Measurements from ENCODE around the gene VDAC1.

The VDAC1 gene

DNA sequence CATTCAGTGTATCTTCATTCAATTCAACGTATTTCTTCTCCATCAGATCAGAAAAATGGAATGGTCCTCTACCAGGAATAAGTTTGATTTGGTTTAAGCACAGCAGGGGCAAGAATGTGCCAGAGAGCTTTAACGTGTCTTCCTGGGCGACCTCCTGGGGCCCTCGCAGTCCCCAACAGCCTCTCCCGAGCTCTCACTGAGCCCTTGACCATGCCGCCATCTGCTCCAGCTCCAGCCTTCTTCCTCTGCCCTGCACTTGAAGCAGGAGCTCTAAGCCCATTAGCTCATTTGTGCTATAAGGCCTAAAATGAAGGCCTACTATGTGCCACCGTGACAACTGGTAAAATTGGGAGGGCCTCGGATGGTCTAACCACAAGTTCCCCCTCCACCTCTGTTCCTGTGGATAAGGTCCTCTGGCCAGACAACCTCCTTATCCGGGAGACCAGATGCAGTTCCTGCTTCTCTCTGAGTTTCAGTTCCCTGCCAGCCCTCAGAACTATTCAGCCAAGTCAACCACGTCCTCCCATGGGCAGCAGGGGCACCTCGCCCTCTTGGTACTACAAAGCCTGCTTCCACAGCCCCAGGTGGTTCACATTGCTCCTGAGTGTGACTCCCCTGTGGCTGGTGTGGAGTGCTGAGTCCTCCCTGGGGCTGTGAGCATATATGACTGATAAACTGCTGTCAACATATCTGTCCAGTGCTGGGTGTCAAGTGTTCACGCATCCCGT, 72.2 kb downstream of the VDAC1 start:
- Histone ChIP-seq H3K4me1 (ENCODE audit: insufficient read depth, low read length) (no peaks in the 10 kb centered on the region), H3K36me3 (ENCODE audit: insufficient read depth, low read length) (no peaks in the 10 kb centered on the region), H3K9me3 (ENCODE audit: insufficient read depth, low read length, severe bottlenecking) (no peaks in the 10 kb centered on the region), H2AFZ (ENCODE audit: low read depth, low read length) (no peak overlapping the region), H3K27ac (ENCODE audit: low read length) (no peak overlapping the region), H3K27me3 (ENCODE audit: insufficient read depth, low read length, poor library complexity) (no peaks in the 10 kb centered on the region), H3K4me3 (ENCODE audit: low read depth in 1 of 2, low read length in 2 of 2) (no peak overlapping the region), H3K9ac (ENCODE audit: low read depth, low read length) (no peak overlapping the region), H3K4me2 (ENCODE audit: insufficient read depth, low read length) (no peak overlapping the region), H3K79me2 (ENCODE audit: insufficient read depth, low read length) (no peaks in the 10 kb centered on the region), H4K20me1 (ENCODE audit: insufficient read depth, low read length) (no peaks in the 10 kb centered on the region; the same call in 1 of the 2 replicates)
- TF ChIP-seq EZH2 (IDR thresholded peaks at IDR 0.05; ENCODE audit: borderline replicate concordance, low read depth, low read length, severe bottlenecking): no peak
- TF ChIP-seq, protein P1, sequence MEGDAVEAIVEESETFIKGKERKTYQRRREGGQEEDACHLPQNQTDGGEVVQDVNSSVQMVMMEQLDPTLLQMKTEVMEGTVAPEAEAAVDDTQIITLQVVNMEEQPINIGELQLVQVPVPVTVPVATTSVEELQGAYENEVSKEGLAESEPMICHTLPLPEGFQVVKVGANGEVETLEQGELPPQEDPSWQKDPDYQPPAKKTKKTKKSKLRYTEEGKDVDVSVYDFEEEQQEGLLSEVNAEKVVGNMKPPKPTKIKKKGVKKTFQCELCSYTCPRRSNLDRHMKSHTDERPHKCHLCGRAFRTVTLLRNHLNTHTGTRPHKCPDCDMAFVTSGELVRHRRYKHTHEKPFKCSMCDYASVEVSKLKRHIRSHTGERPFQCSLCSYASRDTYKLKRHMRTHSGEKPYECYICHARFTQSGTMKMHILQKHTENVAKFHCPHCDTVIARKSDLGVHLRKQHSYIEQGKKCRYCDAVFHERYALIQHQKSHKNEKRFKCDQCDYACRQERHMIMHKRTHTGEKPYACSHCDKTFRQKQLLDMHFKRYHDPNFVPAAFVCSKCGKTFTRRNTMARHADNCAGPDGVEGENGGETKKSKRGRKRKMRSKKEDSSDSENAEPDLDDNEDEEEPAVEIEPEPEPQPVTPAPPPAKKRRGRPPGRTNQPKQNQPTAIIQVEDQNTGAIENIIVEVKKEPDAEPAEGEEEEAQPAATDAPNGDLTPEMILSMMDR (IDR thresholded peaks at IDR 0.05; ENCODE audit: borderline replicate concordance, extremely low read depth, low read length, poor library complexity, severe bottlenecking): no peak
- DNase-seq (no peak), ATAC-seq (ENCODE audit: insufficient read depth, low read depth) (no peak)

DNA sequence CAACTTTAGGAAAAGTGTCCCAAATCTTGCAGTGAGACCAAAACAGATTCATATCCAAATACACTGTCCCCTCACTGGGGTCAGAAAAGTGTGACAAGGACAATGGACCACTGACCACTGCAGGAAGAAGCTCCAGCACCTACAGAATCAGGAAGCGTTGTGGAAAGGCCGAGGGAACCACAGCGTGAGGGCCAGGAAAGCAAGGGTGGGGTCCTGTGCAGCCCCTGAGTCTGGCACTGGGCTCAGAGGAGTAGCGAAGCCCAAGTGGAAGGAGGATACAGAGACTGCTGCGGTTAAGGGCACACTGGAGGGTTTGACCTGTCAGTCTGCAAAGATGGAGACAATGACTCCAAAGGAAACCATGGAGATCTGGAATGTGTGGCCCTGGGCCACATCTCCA, 73.2 kb downstream of the VDAC1 start:
- Histone ChIP-seq H3K27me3 (ENCODE audit: insufficient read depth, low read length, poor library complexity) (no peaks in the 10 kb centered on the region), H3K4me3 (ENCODE audit: low read depth in 1 of 2, low read length in 2 of 2) (no peak overlapping the region), H2AFZ (ENCODE audit: low read depth, low read length) (no peak overlapping the region), H3K27ac (ENCODE audit: low read length) (no peak overlapping the region), H3K4me1 (ENCODE audit: insufficient read depth, low read length) (no peaks in the 10 kb centered on the region), H3K9ac (ENCODE audit: low read depth, low read length) (no peak overlapping the region), H3K36me3 (ENCODE audit: insufficient read depth, low read length) (no peaks in the 10 kb centered on the region), H3K9me3 (ENCODE audit: insufficient read depth, low read length, severe bottlenecking) (no peaks in the 10 kb centered on the region), H3K4me2 (ENCODE audit: insufficient read depth, low read length) (no peak overlapping the region), H4K20me1 (ENCODE audit: insufficient read depth, low read length) (no peaks in the 10 kb centered on the region; the same call in 1 of the 2 replicates), H3K79me2 (ENCODE audit: insufficient read depth, low read length) (no peaks in the 10 kb centered on the region)
- no peak for DNase-seq
- TF ChIP-seq, protein P1 (IDR thresholded peaks at IDR 0.05; ENCODE audit: borderline replicate concordance, extremely low read depth, low read length, poor library complexity, severe bottlenecking): no peak
- TF ChIP-seq EZH2 (IDR thresholded peaks at IDR 0.05; ENCODE audit: borderline replicate concordance, low read depth, low read length, severe bottlenecking): no peak
- ATAC-seq (ENCODE audit: insufficient read depth, low read depth): no peak

DNA sequence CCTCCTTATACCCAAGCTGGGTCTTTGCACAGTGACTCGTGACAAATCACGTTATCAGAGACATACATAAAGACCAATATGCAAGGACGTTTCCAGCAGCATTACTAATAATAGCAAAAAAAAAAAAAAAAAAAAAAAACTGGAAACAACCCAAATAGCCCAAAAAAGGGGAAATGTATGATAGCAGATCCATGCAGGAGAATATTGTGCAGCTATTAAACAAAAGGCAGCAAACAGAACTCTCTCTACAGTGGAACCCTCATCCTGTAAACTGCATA, 74.0 kb downstream of the VDAC1 start:
- H3K4me3 ChIP-seq (ENCODE audit: low read depth in 1 of 2, low read length in 2 of 2): no peak overlapping the region
- no peaks in the 10 kb centered on the region for H3K27me3 ChIP-seq (ENCODE audit: insufficient read depth, low read length, poor library complexity)
- DNase-seq: no peak
- no peak overlapping the region for H3K27ac ChIP-seq (ENCODE audit: low read length)
- no peaks in the 10 kb centered on the region for H3K79me2 ChIP-seq (ENCODE audit: insufficient read depth, low read length)
- H3K4me1 ChIP-seq (ENCODE audit: insufficient read depth, low read length): no peaks in the 10 kb centered on the region
- no peak overlapping the region for H3K9ac ChIP-seq (ENCODE audit: low read depth, low read length)
- H2AFZ ChIP-seq (ENCODE audit: low read depth, low read length): no peak overlapping the region
- no peak for TF ChIP-seq EZH2 (IDR thresholded peaks at IDR 0.05; ENCODE audit: borderline replicate concordance, low read depth, low read length, severe bottlenecking)
- TF ChIP-seq, protein P1 (IDR thresholded peaks at IDR 0.05; ENCODE audit: borderline replicate concordance, extremely low read depth, low read length, poor library complexity, severe bottlenecking): no peak
- no peaks in the 10 kb centered on the region for H3K36me3 ChIP-seq (ENCODE audit: insufficient read depth, low read length)
- ATAC-seq (ENCODE audit: insufficient read depth, low read depth): no peak
- H3K4me2 ChIP-seq (ENCODE audit: insufficient read depth, low read length): no peak overlapping the region
- H4K20me1 ChIP-seq (ENCODE audit: insufficient read depth, low read length): no peaks in the 10 kb centered on the region; the same call in none of the 2 replicates
- H3K9me3 ChIP-seq (ENCODE audit: insufficient read depth, low read length, severe bottlenecking): no peaks in the 10 kb centered on the region
